K562 (cell line): ENCODE results near the gene MALAT1. TPM values are rescaled to one million over a fixed set of nuclear protein-coding genes. Genes with fewer than 3 reads are reported as not detected.
A peak's percentile ranks its signal among the peaks of the same experiment; 100 is the strongest.

Source experiments
- DMBX1 ChIP-seq: fragments of 250-450 bp; sonication (Bioruptor Pico); IDR thresholded peaks from 2 replicates; pipeline ENCODE4 v1.8.0; 2022; ENCODE audit warnings: inconsistent platforms, mild to moderate bottlenecking, moderate library complexity, borderline replicate concordance
- HDAC6 ChIP-seq: IDR thresholded peaks from 2 replicates; pipeline ENCODE4 v1.6.1; 2012; ENCODE audit warnings: low read depth, mild to moderate bottlenecking, control low read depth, inconsistent platforms, low read length, moderate library complexity
- KDM1A ChIP-seq, 2 experiments: fragments of 450-650 bp; IDR thresholded peaks; 2 replicates each; pipeline ENCODE4 v1.6.1; 2016; ENCODE audit warnings: mild to moderate bottlenecking in 2 of 2
- PCBP1 ChIP-seq: fragments of 200-400 bp; formaldehyde crosslinking; IDR thresholded peaks from 2 replicates; pipeline ENCODE4 v1.6.1; 2018; ENCODE audit warnings: mild to moderate bottlenecking, low read depth, low read length; ENCODE audit not compliant: poor library complexity, severe bottlenecking
- PCBP2 ChIP-seq: fragments of 200-400 bp; formaldehyde crosslinking; IDR thresholded peaks from 2 replicates; pipeline ENCODE4 v1.6.1; 2018; ENCODE audit warnings: low read length, low read depth, mild to moderate bottlenecking, moderate library complexity; ENCODE audit not compliant: poor library complexity, severe bottlenecking
- PHF8 ChIP-seq: fragments of 200-600 bp; sonication (generic); IDR thresholded peaks from 2 replicates; pipeline ENCODE4 v1.6.1; 2012; ENCODE audit warnings: mixed run types, mild to moderate bottlenecking, inconsistent platforms, low read length, moderate library complexity, borderline replicate concordance
- RBM17 ChIP-seq: fragments of 200-400 bp; formaldehyde crosslinking; IDR thresholded peaks from 2 replicates; pipeline ENCODE4 v1.6.1; 2017; ENCODE audit warnings: low read depth, mild to moderate bottlenecking, low read length, borderline replicate concordance
- RFX7 ChIP-seq: fragments of 250-450 bp; sonication (Bioruptor Pico); IDR thresholded peaks from 2 replicates; pipeline ENCODE4 v1.5.1; 2021; ENCODE audit warnings: mild to moderate bottlenecking
- SAP30 ChIP-seq: fragments of 200-600 bp; sonication (generic); IDR thresholded peaks from 2 replicates; pipeline ENCODE4 v1.6.1; 2012; ENCODE audit warnings: borderline replicate concordance, low read depth, mild to moderate bottlenecking, moderate library complexity, low read length, control low read depth, inconsistent platforms; ENCODE audit not compliant: insufficient read depth, poor library complexity, severe bottlenecking
- SRF ChIP-seq, 2 experiments: fragments of 250-450, 450-650 bp in 1 of 2; sonication (Bioruptor Pico) in 1 of 2; sonication (generic) in 1 of 2; formaldehyde crosslinking; IDR thresholded peaks; 2 replicates each; pipeline versions ENCODE4 v1.5.0 to v1.5.1; 2020 to 2022; ENCODE audit warnings: mild to moderate bottlenecking in 1 of 2, missing genetic modification reagents in 1 of 2
- TRIM24 ChIP-seq, 2 experiments: fragments of 450-650 bp; IDR thresholded peaks; 2 replicates each; pipeline ENCODE4 v1.6.1; 2016
- U2AF1 ChIP-seq: fragments of 200-400 bp; formaldehyde crosslinking; optimal IDR thresholded peaks from 2 replicates; pipeline ENCODE3; 2017; ENCODE audit warnings: mild to moderate bottlenecking, low read depth, low read length, moderate library complexity
- WHSC1 ChIP-seq: IDR thresholded peaks from one replicate; pipeline ENCODE4 v1.6.1; 2012; ENCODE audit warnings: low read length, control low read depth, inconsistent platforms
- ZBTB8A ChIP-seq: fragments of 450-650 bp; IDR thresholded peaks from 2 replicates; pipeline ENCODE4 v1.6.1; 2018; ENCODE audit warnings: mild to moderate bottlenecking, moderate library complexity; ENCODE audit not compliant: partially characterized antibody
- ZNF384 ChIP-seq: IDR thresholded peaks from 2 replicates; pipeline ENCODE4 v1.6.1; 2012; ENCODE audit warnings: low read depth, low read length, improper control_type of control experiment
- ZNF699 ChIP-seq: fragments of 250-450 bp; sonication (Bioruptor Pico); IDR thresholded peaks from 2 replicates; pipeline ENCODE4 v1.8.0; 2021; ENCODE audit warnings: mild to moderate bottlenecking, moderate library complexity; ENCODE audit not compliant: insufficient replicate concordance
- polyA plus RNA-seq, 8 experiments: library from polyadenylated mRNA; depleted of rRNA in 4 of 8; stranded (reverse) in 5 of 8; unstranded in 3 of 8; fragments of >200 nt; fragmentation: Nextera tagmentation in 2 of 8; fragmentation: Illumina TruSeq in 1 of 8; extraction: Ambion mirVana in 2 of 8; extraction: Trizol in 1 of 8; gene quantifications; 2 replicates each; pipeline versions ENCODE4 v1.2.1 to v1.2.3, GENCODE V29; 2011 to 2014; ENCODE audit warnings: inconsistent platforms in 1 of 8, missing spikeins in 1 of 8
- total RNA-seq, 7 experiments: library from RNA; depleted of rRNA in 6 of 7; stranded (reverse); fragments of >200 nt in 6 of 7; fragmentation: Illumina TruSeq in 2 of 7; extraction: Trizol in 2 of 7; gene quantifications; 2 replicates each; pipeline versions ENCODE4 v1.2.1 to v1.2.3, GENCODE V29; 2011 to 2021; ENCODE audit warnings: low replicate concordance in 1 of 7
- TF ChIP-seq, protein P1 (sequence below): fragments of 250-450 bp; sonication (Bioruptor Pico); IDR thresholded peaks from 2 replicates; pipeline ENCODE4 v1.8.0; 2021; ENCODE audit warnings: mild to moderate bottlenecking, moderate library complexity
- TF ChIP-seq, protein P2 (sequence below): fragments of 250-450 bp; sonication (Bioruptor Pico); IDR thresholded peaks from 2 replicates; pipeline ENCODE4 v1.8.0; 2021; ENCODE audit warnings: moderate library complexity, mild to moderate bottlenecking, inconsistent platforms
- TF ChIP-seq, protein P3 (sequence below): fragments of 250-450 bp; sonication (Bioruptor Pico); IDR thresholded peaks from 2 replicates; pipeline ENCODE4 v1.5.0; 2022; ENCODE audit warnings: mild to moderate bottlenecking

MALAT1 gene
- total and polyA plus RNA-seq, 9 of the 15 experiments (the other 6 are each of a cell fraction or from before 2014, with no cell fraction given), result 363 to 8,715 (median 2,351) TPM

DNA sequence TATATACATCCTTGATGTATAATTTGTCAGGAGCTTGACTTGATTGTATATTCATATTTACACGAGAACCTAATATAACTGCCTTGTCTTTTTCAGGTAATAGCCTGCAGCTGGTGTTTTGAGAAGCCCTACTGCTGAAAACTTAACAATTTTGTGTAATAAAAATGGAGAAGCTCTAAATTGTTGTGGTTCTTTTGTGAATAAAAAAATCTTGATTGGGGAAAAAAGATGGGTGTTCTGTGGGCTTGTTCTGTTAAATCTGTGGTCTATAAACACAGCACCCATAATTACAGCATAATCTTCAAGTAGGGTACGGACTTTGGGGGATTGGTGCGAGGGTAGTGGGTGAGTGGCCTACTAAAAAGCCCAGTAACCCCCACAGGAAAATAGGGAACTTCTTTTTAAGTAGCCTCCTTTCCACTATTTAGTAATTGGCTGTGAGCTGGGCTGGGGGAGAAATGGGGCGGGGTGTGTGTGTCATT, 7.5 kb downstream of the MALAT1 start (continued):
- TF ChIP-seq SRF (CRISPR knock-in tag; IDR thresholded peaks at IDR 0.05) (no peak), PCBP2 (peak; percentile 93), KDM1A (IDR thresholded peaks at IDR 0.05) (no peak), ZNF384 (no peak), RFX7 (CRISPR knock-in tag) (peak; percentile 86), DMBX1 (no peak), TRIM24 (IDR thresholded peaks at IDR 0.05) (no peak), SAP30 (no peak), U2AF1 (peak; percentile 70), PHF8 (no peak), HDAC6 (no peak), ZBTB8A (no peak), ZNF699 (CRISPR knock-in tag) (no peak), RBM17 (peak; percentile 10; the same call in 1 of the 2 replicates), PCBP1 (peak; percentile 31), WHSC1 (no peak)
- TF ChIP-seq, protein P1, sequence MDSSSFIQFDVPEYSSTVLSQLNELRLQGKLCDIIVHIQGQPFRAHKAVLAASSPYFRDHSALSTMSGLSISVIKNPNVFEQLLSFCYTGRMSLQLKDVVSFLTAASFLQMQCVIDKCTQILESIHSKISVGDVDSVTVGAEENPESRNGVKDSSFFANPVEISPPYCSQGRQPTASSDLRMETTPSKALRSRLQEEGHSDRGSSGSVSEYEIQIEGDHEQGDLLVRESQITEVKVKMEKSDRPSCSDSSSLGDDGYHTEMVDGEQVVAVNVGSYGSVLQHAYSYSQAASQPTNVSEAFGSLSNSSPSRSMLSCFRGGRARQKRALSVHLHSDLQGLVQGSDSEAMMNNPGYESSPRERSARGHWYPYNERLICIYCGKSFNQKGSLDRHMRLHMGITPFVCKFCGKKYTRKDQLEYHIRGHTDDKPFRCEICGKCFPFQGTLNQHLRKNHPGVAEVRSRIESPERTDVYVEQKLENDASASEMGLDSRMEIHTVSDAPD (CRISPR knock-in tag), result no peak
- TF ChIP-seq, protein P2, sequence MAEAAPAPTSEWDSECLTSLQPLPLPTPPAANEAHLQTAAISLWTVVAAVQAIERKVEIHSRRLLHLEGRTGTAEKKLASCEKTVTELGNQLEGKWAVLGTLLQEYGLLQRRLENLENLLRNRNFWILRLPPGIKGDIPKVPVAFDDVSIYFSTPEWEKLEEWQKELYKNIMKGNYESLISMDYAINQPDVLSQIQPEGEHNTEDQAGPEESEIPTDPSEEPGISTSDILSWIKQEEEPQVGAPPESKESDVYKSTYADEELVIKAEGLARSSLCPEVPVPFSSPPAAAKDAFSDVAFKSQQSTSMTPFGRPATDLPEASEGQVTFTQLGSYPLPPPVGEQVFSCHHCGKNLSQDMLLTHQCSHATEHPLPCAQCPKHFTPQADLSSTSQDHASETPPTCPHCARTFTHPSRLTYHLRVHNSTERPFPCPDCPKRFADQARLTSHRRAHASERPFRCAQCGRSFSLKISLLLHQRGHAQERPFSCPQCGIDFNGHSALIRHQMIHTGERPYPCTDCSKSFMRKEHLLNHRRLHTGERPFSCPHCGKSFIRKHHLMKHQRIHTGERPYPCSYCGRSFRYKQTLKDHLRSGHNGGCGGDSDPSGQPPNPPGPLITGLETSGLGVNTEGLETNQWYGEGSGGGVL, result no peak
- TF ChIP-seq, protein P3, sequence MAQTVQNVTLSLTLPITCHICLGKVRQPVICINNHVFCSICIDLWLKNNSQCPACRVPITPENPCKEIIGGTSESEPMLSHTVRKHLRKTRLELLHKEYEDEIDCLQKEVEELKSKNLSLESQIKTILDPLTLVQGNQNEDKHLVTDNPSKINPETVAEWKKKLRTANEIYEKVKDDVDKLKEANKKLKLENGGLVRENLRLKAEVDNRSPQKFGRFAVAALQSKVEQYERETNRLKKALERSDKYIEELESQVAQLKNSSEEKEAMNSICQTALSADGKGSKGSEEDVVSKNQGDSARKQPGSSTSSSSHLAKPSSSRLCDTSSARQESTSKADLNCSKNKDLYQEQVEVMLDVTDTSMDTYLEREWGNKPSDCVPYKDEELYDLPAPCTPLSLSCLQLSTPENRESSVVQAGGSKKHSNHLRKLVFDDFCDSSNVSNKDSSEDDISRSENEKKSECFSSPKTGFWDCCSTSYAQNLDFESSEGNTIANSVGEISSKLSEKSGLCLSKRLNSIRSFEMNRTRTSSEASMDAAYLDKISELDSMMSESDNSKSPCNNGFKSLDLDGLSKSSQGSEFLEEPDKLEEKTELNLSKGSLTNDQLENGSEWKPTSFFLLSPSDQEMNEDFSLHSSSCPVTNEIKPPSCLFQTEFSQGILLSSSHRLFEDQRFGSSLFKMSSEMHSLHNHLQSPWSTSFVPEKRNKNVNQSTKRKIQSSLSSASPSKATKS, result 0 out of 2 replicates have a peak, but pooled peaks have one; percentile 66
